Fibroblast of mammary gland (primary cell): ENCODE data around the gene AREG.
"Not testable (repeated sequence)": the region's sequence is repeated elsewhere in the genome, so short reads cannot be mapped to it uniquely, and the experiment has no call there.

Experiments
- DNase-seq: peaks from one replicate; pipeline ENCODE4 v3.0.0-alpha.2; 2010; ENCODE audit warnings: low read depth
- H3K4me3 ChIP-seq: 2 replicates; pipeline ENCODE4 v1.5.1; 2011; ENCODE audit warnings: low read depth, mild to moderate bottlenecking, low read length, moderate library complexity; ENCODE audit not compliant: control insufficient read depth
- TF ChIP-seq, protein P1 (sequence below): conservative IDR thresholded peaks from 2 replicates; pipeline ENCODE4 v1.5.1; 2011; ENCODE audit warnings: low read depth, low read length, inconsistent platforms; ENCODE audit not compliant: control insufficient read depth, insufficient read depth

AREG gene, protein sequence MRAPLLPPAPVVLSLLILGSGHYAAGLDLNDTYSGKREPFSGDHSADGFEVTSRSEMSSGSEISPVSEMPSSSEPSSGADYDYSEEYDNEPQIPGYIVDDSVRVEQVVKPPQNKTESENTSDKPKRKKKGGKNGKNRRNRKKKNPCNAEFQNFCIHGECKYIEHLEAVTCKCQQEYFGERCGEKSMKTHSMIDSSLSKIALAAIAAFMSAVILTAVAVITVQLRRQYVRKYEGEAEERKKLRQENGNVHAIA

DNA sequence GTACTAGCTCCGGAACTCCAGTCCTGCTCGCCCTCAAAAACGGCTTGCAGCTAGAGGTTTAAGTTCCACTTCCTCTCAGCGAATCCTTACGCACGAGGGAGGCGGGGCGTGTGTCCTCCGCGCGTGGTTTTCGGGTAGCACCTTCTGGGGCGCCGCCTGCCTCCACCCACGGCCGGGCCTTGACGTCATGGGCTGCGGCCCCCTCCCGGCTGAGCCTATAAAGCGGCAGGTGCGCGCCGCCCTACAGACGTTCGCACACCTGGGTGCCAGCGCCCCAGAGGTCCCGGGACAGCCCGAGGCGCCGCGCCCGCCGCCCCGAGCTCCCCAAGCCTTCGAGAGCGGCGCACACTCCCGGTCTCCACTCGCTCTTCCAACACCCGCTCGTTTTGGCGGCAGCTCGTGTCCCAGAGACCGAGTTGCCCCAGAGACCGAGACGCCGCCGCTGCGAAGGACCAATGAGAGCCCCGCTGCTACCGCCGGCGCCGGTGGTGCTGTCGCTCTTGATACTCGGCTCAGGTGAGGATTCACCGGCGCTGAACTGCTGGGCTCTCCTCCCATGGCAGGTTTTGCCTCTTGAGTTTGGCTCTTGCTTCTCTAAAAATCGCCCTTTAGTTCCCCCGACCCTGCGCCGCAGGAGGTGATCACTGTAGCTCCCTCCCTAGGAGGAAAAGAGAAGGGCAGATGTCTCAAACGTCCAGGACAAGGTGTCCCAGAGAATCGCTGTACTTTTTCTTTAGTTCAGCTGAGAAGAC is at the start of gene AREG:
Gene AREG, plus strand, starts transcription at position 246 of the 752 bp plus-strand sequence. Its CDS starts 210 bp downstream, at position 456.
- peak; percentile 79 for DNase-seq
- TF ChIP-seq, protein P1, sequence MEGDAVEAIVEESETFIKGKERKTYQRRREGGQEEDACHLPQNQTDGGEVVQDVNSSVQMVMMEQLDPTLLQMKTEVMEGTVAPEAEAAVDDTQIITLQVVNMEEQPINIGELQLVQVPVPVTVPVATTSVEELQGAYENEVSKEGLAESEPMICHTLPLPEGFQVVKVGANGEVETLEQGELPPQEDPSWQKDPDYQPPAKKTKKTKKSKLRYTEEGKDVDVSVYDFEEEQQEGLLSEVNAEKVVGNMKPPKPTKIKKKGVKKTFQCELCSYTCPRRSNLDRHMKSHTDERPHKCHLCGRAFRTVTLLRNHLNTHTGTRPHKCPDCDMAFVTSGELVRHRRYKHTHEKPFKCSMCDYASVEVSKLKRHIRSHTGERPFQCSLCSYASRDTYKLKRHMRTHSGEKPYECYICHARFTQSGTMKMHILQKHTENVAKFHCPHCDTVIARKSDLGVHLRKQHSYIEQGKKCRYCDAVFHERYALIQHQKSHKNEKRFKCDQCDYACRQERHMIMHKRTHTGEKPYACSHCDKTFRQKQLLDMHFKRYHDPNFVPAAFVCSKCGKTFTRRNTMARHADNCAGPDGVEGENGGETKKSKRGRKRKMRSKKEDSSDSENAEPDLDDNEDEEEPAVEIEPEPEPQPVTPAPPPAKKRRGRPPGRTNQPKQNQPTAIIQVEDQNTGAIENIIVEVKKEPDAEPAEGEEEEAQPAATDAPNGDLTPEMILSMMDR, result peak; percentile 82
- H3K4me3 ChIP-seq, result peak within 1 kb of the TSS; percentile 81

DNA sequence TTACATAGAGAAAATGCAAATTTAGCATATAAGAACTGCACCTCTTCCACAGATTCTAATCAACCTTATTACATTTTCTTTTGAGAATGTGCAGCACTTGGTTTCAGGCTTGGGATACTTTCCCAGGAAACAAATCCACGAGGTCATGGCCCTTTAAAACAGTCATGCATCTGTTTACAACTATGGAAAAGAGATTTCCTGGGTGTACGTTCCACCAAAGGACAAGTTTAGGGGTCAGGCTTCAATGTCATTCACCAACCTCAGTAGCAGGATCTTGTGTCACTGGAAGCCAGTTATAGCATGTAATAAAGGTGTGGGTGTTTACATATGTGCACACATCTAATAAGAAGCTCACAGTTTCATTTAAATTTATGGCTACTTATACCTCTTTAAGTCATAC is 49.3 kb upstream of the AREG start:
- peak; percentile 42 for DNase-seq

DNA sequence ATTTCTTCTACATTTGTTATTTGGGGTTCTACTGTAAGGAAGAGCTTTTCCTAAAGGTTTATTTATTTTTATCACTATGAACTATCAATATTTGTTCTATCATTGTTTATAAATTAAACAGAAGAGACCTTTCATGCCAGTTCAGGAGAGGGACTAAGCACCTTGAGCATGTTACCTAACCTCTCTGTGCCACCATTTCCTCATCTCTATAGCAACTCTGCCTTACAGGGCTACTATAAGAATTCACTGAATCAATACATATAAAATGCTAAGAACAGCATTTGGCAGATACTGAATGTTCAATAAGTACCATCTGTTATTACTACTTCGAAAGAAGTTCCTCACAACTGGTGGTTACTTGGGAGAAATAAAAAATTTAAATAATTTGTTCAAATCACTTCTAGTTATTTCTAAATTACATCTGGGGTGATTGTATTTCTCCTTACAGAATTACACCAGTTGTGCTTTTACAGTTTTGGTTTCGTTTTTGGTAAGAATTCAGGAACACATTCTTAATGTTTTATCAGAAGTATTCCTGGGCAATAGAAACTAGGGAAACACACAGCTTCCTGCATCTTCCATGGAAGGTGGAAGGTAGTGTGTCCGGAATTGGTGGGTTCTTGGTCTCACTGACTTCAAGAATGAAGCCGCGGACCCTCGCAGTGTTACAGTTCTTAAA is 47.0 kb upstream of the AREG start:
- peak overlapping the region; percentile 12 for H3K4me3 ChIP-seq
- TF ChIP-seq, protein P1, result no peak
- no peak for DNase-seq

More for the DNA sequence above, 49.3 kb upstream of the AREG start:
- no peak overlapping the region for H3K4me3 ChIP-seq
- TF ChIP-seq, protein P1, result no peak

DNA sequence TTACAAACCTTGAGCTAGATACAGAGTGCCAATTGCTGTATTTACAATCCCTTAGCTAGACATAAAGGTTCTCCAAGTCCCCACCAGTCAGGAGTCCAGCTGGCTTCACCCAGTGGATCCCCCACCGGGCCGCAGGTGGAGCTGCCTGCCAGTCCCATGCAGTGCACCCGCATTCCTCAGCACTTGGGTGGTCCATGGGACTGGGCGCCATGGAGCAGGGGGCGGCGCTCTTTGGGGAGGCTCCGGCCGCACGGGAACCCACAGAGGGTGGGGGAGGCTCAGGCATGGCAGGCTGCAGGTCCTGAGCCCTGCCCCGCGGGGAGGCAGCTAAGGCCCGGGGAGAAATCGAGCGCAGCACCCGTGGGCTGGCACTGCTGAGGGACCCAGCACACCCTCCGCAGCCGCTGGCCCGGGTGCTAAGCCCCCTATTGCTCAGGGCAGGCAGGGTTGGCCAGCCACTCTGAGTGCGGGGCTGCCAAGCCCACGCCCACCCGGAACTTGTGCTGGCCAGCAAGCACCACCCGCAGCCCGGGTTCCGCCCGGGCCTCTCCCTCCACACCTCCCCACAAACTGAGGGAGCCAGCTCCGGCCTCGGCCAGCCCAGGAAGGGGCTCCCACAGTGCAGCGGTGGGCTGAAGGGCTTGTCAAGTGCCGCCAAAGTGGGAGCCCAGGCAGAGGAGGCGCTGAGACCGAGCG is 45.9 kb upstream of the AREG start:
- not testable (repeated sequence) for H3K4me3 ChIP-seq, DNase-seq

DNA sequence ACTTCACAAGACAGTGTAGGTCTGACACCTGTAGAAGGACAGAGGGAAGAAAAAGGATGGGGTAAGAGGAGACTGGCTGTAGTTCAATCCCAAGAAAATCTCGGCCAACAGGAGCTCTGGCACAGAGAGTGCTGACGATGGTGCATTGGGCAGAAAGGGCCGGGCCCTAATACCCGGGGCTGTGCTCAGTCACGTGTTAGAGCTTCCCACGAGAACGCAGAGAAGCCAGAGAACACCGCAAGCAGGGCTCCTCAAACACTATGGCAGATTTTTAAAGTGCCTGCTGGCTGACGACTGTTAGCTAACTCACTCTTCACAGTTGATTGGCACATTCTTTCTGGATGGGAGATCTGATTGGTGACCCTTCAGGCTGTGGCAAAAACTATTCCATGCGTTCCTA is 44.5 kb upstream of the AREG start:
- DNase-seq, result no peak
- H3K4me3 ChIP-seq, result no peak overlapping the region
- TF ChIP-seq, protein P1, result no peak

DNA sequence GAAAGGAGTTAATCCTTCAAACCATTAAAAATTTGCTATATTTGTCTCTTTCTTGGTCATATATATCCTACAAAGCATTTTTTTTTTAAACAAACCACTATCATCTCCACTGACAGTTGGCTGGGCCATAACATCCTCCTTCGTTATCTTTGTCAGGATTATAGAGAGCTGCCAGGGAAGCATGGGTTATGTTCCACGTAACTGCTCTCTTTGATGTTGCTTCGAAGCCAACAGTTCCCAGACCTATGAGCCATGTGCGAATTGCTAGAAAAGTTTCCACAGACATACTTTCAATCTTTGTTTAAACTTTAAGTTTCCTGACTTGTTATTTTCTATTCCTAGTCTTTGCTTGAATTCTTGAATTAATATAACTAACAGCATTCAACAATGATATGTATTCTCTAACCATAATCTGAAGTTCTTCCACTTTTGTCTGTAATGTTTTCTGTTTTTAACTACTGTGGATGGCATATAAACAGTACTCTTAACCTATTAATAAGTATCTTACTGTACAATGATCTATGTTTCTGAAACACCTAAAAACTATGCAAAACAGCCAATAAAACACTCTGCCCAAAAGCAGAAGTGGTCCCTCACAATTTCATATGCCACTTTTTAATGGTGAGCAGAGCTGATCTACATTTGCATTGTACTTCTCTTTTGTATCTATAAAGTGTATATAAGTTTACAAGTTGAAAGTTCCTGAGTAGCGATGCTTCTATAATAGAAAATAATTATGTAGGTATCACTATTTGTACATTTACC is 42.1 kb upstream of the AREG start:
- TF ChIP-seq, protein P1, result no peak
- DNase-seq, result no peak
- no peak overlapping the region for H3K4me3 ChIP-seq
